Esophagus (tissue), 2 donors: Measurements from ENCODE around the gene ICA1. TPM values are rescaled to one million over a fixed set of nuclear protein-coding genes. Genes with fewer than 3 reads are reported as not detected.

Experiments used
- H3K27ac ChIP-seq, 2 donors: one replicate each; pipeline ENCODE4 v1.5.1; 2013; ENCODE audit warnings: low read depth in 2 of 2, mild to moderate bottlenecking in 2 of 2, inconsistent platforms in 1 of 2, low read length in 1 of 2, moderate library complexity in 1 of 2
- H3K27me3 ChIP-seq, 2 donors: one replicate each; pipeline ENCODE4 v1.6.1; 2013; ENCODE audit warnings: low read length in 2 of 2, control low read depth in 1 of 2, mild to moderate bottlenecking in 1 of 2; ENCODE audit not compliant: insufficient read depth in 2 of 2, control insufficient read depth in 1 of 2
- H3K36me3 ChIP-seq, 2 donors: one replicate each; pipeline ENCODE4 v1.6.1; 2013; ENCODE audit warnings: low read length in 1 of 2; ENCODE audit not compliant: control insufficient read depth in 2 of 2, insufficient read depth in 2 of 2
- H3K4me1 ChIP-seq, 2 donors: one replicate each; pipeline ENCODE4 v1.6.1; 2013; ENCODE audit warnings: low read length in 1 of 2; ENCODE audit not compliant: control insufficient read depth in 2 of 2, insufficient read depth in 2 of 2
- H3K4me3 ChIP-seq, 2 donors: one replicate each; pipeline ENCODE4 v1.5.1; 2013; ENCODE audit warnings: low read length in 2 of 2, mild to moderate bottlenecking in 2 of 2, low read depth in 1 of 2, moderate library complexity in 1 of 2
- H3K9me3 ChIP-seq, 2 donors: one replicate each; pipeline ENCODE4 v1.6.1; 2013; ENCODE audit warnings: mild to moderate bottlenecking in 2 of 2, low read depth in 1 of 2, low read length in 1 of 2, moderate library complexity in 1 of 2; ENCODE audit not compliant: control insufficient read depth in 2 of 2, insufficient read depth in 1 of 2
- WGBS, 2 donors: extraction: QIAGEN DNeasy Blood & Tissue Kit; methylation state at CpG; one replicate each; pipeline ENCODE4 v1.1.7; 2013; 5-methylcytosine and 5-hydroxymethylcytosine counted together
- polyA plus RNA-seq, 2 donors: library from polyadenylated mRNA; stranded (reverse); fragments of 200-250 nt; gene quantifications; one replicate each; pipeline ENCODE4 v1.2.3, GENCODE V29; 2013
- donor health status: healthy with polysubstance abuse.
- donor health status: Bipolar disorder and iron deficiency.

Gene ICA1
- polyA plus RNA-seq, 2 donors, result 10.7 to 11.3 TPM

- WGBS, 2 donors, result 87 to 92% methylated on average over 1 of the region's 1 CpG
- no peaks in the 10 kb centered on the region for H3K27me3 ChIP-seq
- peaks cover 5 to 6% of the 10 kb centered on the region in 2 donors for H3K9me3 ChIP-seq
Observed at GRCh38 chr7:8157296-8157695, 104.7 kb downstream of the ICA1 start.

DNA sequence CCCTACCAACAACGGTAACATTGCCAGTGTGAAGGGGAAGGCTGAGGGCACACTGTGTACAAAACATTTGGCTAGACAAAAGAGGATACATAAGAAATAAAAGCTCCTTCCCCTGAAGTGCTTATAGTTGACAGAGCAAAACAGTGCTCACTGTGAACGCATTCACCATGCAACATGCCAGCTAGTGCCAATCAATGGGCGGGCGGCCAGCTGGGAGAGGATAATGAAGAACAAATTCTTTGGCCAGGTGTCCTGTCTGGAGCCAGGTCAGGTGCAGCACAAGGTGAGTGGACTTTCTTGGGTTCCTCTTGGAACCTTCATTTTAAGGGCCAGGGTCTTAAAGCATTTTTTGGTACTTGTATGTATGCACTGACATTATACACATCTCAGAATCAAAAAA is 106.1 kb downstream of the ICA1 start:
- Histone ChIP-seq H3K27ac (no peak overlapping the region), H3K4me1 (peaks cover 0 to 4% of the 10 kb centered on the region in 2 donors), H3K9me3 (peaks cover 5 to 7% of the 10 kb centered on the region in 2 donors), H3K27me3 (no peaks in the 10 kb centered on the region), H3K36me3 (no peaks in the 10 kb centered on the region), H3K4me3 (no peak overlapping the region)
- WGBS, 2 donors, result 94 to 95% methylated on average over 4 of the region's 4 CpGs

More at GRCh38 chr7:8157296-8157695, 104.7 kb downstream of the ICA1 start:
- Histone ChIP-seq H3K4me1 (peaks cover 0 to 3% of the 10 kb centered on the region in 2 donors), H3K36me3 (no peaks in the 10 kb centered on the region), H3K4me3 (no peak overlapping the region), H3K27ac (no peak overlapping the region)

DNA sequence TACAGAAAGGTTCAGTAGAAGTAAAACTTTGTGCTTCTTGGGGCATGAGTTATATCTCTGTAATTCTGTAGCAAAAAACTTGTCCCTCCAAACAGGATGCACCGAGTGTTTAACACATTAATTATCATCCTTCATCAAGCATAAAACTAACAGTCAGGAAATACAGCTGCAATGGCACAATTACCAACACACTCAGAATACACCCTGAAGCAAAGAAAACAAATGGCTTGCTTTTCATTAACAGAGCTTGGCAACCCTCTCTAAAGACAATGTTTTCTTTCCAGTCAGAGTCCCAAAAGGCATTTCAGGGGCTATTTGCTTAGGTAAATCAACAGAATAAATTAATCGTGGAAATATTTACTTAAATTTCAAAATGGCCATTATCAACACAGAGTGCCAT is 107.7 kb downstream of the ICA1 start:
- peaks cover 0 to 4% of the 10 kb centered on the region in 2 donors for H3K4me1 ChIP-seq
- WGBS, 2 donors, result 32 to 33% methylated on average over 2 of the region's 2 CpGs
- H3K36me3 ChIP-seq, result no peaks in the 10 kb centered on the region
- H3K27ac ChIP-seq, result no peak overlapping the region
- no peaks in the 10 kb centered on the region for H3K27me3 ChIP-seq
- no peak overlapping the region for H3K4me3 ChIP-seq
- H3K9me3 ChIP-seq, result peaks cover 5 to 7% of the 10 kb centered on the region in 2 donors

DNA sequence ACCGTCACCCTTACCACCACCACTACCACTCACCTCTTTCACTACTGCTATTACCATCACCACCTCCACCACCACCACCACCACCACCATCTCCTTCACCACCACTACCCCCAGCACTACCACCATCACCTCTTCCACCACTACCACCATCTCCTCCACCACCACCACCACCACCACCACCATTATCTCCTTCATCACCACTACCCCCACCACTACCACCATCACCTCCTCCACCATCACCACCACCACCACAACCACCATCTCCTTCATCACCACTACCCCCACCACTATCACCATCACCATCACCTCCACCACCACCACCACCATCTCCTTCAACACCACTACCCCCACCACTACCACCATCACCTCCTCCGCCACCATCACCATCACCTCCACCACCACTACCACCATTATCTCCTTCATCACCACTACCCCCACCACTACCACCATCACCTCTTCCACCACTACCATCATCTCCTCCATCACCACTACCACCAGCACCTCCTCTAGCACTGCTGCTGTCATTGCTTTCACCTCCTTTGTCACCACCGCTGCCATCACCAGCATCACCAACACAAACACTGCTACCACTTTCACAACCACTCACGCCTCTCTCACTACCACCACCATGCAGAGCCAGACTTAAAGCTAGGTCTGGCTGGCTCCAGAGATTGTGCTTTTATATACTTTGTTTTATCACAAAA is 109.3 kb downstream of the ICA1 start:
- Histone ChIP-seq H3K27ac (no peak overlapping the region), H3K4me3 (no peak overlapping the region), H3K27me3 (no peaks in the 10 kb centered on the region), H3K9me3 (peaks cover 5 to 7% of the 10 kb centered on the region in 2 donors), H3K4me1 (peaks cover 0 to 4% of the 10 kb centered on the region in 2 donors), H3K36me3 (no peaks in the 10 kb centered on the region)
- 92 to 94% methylated on average over 4 of the region's 4 CpGs for WGBS, 2 donors

DNA sequence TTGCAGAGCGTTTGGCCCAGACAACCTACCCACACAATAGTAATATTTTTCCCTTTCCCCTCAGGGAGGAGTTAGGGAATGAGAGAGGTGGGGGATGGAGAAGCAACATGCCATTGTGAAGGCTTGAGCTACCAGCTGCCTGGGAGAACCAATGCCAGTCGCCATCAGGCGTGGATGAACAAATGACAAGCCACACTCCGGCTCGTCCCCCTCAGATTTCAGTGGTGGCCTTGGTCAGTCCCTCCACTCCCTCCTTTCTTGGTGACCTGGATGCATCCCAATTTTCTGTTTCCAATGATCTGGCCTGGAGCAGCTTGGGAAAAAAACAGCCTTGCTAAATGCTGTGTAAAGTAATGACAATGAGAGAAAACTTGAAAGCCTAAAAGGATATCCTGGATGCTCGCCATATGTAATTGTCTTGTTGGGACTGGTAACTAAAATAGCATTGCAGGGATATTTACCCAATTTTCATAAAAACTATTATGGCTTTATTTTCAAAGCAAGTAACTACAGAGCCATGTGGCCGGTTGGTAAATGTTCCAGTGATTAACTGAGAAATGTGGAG is 110.7 kb downstream of the ICA1 start:
- no peak overlapping the region for H3K4me3 ChIP-seq
- H3K27me3 ChIP-seq, result no peaks in the 10 kb centered on the region
- 64 to 78% methylated on average over 7 of the region's 7 CpGs for WGBS, 2 donors
- no peak overlapping the region for H3K27ac ChIP-seq
- peaks cover 5 to 7% of the 10 kb centered on the region in 2 donors for H3K9me3 ChIP-seq
- H3K36me3 ChIP-seq, result no peaks in the 10 kb centered on the region
- H3K4me1 ChIP-seq, result peaks cover 0 to 4% of the 10 kb centered on the region in 2 donors

DNA sequence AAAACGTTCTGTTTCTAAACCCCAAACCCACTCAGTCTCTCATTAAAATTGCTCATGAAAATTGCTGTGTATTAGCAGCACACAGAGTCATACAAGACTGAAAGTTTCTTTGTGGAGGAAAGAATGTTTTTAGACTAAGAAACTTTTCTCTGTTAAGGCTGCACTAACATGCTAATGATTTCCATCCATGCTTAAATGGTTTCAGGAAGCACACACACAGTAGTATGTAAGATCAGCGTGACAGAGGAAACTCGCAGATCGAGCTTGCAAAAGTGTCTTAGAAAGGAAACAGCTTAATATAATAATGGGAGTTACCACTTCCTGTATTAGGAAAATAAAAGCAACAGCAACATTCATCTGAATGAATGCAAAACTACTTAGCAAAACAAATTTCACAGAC is 112.7 kb downstream of the ICA1 start:
- H3K36me3 ChIP-seq, result no peaks in the 10 kb centered on the region
- no peaks in the 10 kb centered on the region for H3K27me3 ChIP-seq
- H3K4me3 ChIP-seq, result no peak overlapping the region
- WGBS, 2 donors, result 35 to 41% methylated on average over 4 of the region's 4 CpGs
- H3K27ac ChIP-seq, result no peak overlapping the region
- H3K4me1 ChIP-seq, result peaks cover 0 to 4% of the 10 kb centered on the region in 2 donors
- peaks cover 5 to 7% of the 10 kb centered on the region in 2 donors for H3K9me3 ChIP-seq

- no peak overlapping the region for H3K27ac ChIP-seq
- H3K36me3 ChIP-seq, result no peaks in the 10 kb centered on the region
- peaks cover 5 to 6% of the 10 kb centered on the region in 2 donors for H3K9me3 ChIP-seq
- no peaks in the 10 kb centered on the region for H3K27me3 ChIP-seq
- H3K4me1 ChIP-seq, result peaks cover 0 to 4% of the 10 kb centered on the region in 2 donors
- no peak overlapping the region for H3K4me3 ChIP-seq
- WGBS, 2 donors, result 85 to 86% methylated on average over 11 of the region's 11 CpGs
Observed at GRCh38 chr7:8147760-8148463, 114.1 kb downstream of the ICA1 start.

DNA sequence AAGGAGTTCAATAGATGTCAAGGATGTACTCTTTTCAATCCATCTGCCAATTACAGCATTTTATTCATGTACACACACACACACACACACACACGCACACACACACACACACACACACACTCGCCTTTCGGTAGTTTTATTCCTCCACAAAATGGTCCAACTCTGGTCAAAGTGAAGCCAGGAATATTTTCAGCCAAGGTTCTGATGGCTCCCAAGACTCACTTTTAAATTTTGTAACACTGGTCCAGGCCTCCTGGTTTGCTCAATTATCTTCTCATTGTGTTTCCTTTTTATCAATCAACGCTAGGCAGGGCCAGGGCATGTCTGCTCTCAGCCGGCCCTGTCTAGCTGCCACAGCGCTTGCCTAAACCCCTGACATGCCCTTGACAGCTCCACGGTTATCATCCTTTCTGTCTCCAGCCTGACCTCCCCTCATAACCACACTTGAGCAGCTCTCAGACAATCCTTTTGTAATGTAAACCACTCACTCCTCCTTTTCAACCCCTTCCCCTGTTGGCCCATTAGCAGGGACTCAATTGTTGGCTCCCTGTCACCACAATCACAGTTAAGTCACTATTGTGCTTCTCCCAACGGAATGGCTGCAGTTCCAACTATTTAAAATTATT is 115.1 kb downstream of the ICA1 start:
- 66 to 70% methylated on average over 8 of the region's 8 CpGs for WGBS, 2 donors
- no peaks in the 10 kb centered on the region for H3K27me3 ChIP-seq

GRCh38 chr7:8146106-8146787 is 115.7 kb downstream of the ICA1 start:
- Histone ChIP-seq H3K27me3 (no peaks in the 10 kb centered on the region), H3K4me1 (no peaks in the 10 kb centered on the region), H3K9me3 (no peaks in the 10 kb centered on the region), H3K4me3 (no peak overlapping the region), H3K36me3 (no peaks in the 10 kb centered on the region), H3K27ac (no peak overlapping the region)
- 67 to 79% methylated on average over 12 of the region's 12 CpGs for WGBS, 2 donors

More for the DNA sequence above, 115.1 kb downstream of the ICA1 start:
- Histone ChIP-seq H3K36me3 (no peaks in the 10 kb centered on the region), H3K9me3 (no peaks in the 10 kb centered on the region), H3K4me3 (no peak overlapping the region), H3K4me1 (no peaks in the 10 kb centered on the region), H3K27ac (no peak overlapping the region)
